Measurements from ENCODE around the gene MTSS2. TPM values are rescaled to one million over a fixed set of nuclear protein-coding genes. Genes with fewer than 3 reads are reported as not detected.

MTSS2 gene
- total RNA-seq, 1 donor = 56.5 TPM

DNA sequence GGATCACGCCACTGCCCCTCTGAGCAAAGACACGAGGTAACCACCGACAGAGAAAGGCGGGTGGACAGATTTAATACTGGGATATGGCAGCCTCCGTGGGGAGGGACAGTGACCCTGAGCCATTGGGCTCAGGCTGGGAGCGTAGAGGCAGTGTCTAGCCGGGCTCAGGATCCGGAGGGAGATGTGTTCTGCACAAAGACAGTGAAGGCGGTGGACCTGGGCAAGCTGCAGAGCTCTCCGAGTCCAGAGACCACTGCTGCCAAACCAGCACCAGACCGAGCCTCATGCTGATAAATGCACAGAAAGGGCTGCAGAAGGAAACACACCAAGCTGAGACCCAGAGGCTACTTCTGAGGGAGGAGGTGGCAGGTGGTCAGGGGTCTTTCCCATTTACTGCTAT, 26.5 kb upstream of the MTSS2 start:
- no peaks in the 10 kb centered on the region for H3K9me3 ChIP-seq (ENCODE audit: low read depth, low read length)
- no peak overlapping the region for H3K4me2 ChIP-seq (ENCODE audit: insufficient read depth, low read length)
- DNase-seq (ENCODE audit: insufficient read length, low spot score, missing footprints) = no peak
- H3K36me3 ChIP-seq (ENCODE audit: insufficient read depth, low read length) = no peaks in the 10 kb centered on the region
- no peak for TF ChIP-seq CTCF (IDR thresholded peaks at IDR 0.05; ENCODE audit: extremely low read depth, low read depth, low read length)
- H3K27me3 ChIP-seq (ENCODE audit: insufficient read depth, low read length) = no peaks in the 10 kb centered on the region
- no peak overlapping the region for H3K27ac ChIP-seq (ENCODE audit: low read depth, low read length)
- H3K4me1 ChIP-seq (ENCODE audit: insufficient read depth, low read length) = peaks cover 37% of the 10 kb centered on the region
- H3K4me3 ChIP-seq (ENCODE audit: insufficient read depth, low read length) = no peak overlapping the region
- peaks cover 13% of the 10 kb centered on the region for H3K79me2 ChIP-seq (ENCODE audit: insufficient read depth, low read length)
- no peaks in the 10 kb centered on the region for H4K20me1 ChIP-seq (ENCODE audit: insufficient read depth, low read length)
- H2AFZ ChIP-seq (ENCODE audit: low read length) = no peak overlapping the region

DNA sequence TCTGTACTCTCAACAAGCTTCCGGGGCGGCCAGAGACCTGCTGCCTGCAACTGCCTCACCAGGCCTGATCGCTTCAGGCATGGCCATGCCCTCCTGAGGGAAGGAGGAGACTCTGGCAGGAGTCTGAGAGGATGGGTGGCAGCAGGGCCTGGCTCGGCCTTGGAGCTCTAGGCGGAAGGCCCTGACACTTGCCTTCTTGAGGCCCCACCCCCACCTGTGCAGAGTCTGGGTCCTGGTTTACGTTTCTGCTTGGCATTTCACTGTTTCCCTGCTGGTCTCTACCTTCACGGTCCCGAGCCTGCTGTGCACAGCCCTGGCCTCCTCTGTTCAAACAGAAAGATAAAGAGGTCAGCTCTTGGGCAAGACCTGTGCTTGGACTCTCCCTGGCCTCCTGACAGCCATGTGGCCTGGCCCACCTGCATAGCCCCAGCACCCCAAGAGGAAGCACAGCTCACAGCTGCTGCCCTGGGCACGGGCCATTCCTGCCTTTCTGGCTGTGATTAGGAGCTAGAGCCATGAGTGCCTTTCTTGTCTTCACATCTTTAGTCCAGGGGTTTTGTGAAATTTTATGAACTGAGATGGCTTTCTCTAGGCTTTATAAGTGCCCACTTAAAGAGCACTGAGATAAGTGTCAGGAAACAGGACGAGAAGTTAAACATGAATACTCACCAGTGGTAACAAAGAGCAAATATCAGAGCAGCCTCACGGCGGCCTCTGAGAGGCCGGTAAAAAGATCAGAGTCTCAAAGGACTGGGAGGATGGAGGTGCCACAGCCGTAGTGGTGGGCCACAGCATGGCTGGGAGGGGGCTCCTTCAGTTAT, 25.6 kb upstream of the MTSS2 start:
- Histone ChIP-seq H3K4me1 (ENCODE audit: insufficient read depth, low read length) (peaks cover 46% of the 10 kb centered on the region), H3K4me3 (ENCODE audit: insufficient read depth, low read length) (no peak overlapping the region), H3K27ac (ENCODE audit: low read depth, low read length) (no peak overlapping the region), H3K27me3 (ENCODE audit: insufficient read depth, low read length) (no peaks in the 10 kb centered on the region), H3K9me3 (ENCODE audit: low read depth, low read length) (no peaks in the 10 kb centered on the region), H2AFZ (ENCODE audit: low read length) (no peak overlapping the region), H3K4me2 (ENCODE audit: insufficient read depth, low read length) (no peak overlapping the region), H4K20me1 (ENCODE audit: insufficient read depth, low read length) (no peaks in the 10 kb centered on the region), H3K79me2 (ENCODE audit: insufficient read depth, low read length) (peaks cover 8% of the 10 kb centered on the region), H3K36me3 (ENCODE audit: insufficient read depth, low read length) (no peaks in the 10 kb centered on the region)
- no peak for TF ChIP-seq CTCF (IDR thresholded peaks at IDR 0.05; ENCODE audit: extremely low read depth, low read depth, low read length)
- DNase-seq (ENCODE audit: insufficient read length, low spot score, missing footprints) = no peak

GRCh38 chr16:70710422-70711210, 24.8 kb upstream of the MTSS2 start:
- no peak for DNase-seq (ENCODE audit: insufficient read length, low spot score, missing footprints)
- Histone ChIP-seq H3K27ac (ENCODE audit: low read depth, low read length) (no peak overlapping the region), H3K79me2 (ENCODE audit: insufficient read depth, low read length) (peaks cover 12% of the 10 kb centered on the region), H3K27me3 (ENCODE audit: insufficient read depth, low read length) (no peaks in the 10 kb centered on the region), H3K9me3 (ENCODE audit: low read depth, low read length) (no peaks in the 10 kb centered on the region), H4K20me1 (ENCODE audit: insufficient read depth, low read length) (no peaks in the 10 kb centered on the region), H2AFZ (ENCODE audit: low read length) (no peak overlapping the region), H3K36me3 (ENCODE audit: insufficient read depth, low read length) (no peaks in the 10 kb centered on the region), H3K4me2 (ENCODE audit: insufficient read depth, low read length) (no peak overlapping the region), H3K4me3 (ENCODE audit: insufficient read depth, low read length) (no peak overlapping the region), H3K4me1 (ENCODE audit: insufficient read depth, low read length) (peaks cover 46% of the 10 kb centered on the region)
- no peak for TF ChIP-seq CTCF (IDR thresholded peaks at IDR 0.05; ENCODE audit: extremely low read depth, low read depth, low read length)

- H3K4me1 ChIP-seq (ENCODE audit: insufficient read depth, low read length) = peaks cover 47% of the 10 kb centered on the region
- peaks cover 12% of the 10 kb centered on the region for H3K79me2 ChIP-seq (ENCODE audit: insufficient read depth, low read length)
- TF ChIP-seq CTCF (IDR thresholded peaks at IDR 0.05; ENCODE audit: extremely low read depth, low read depth, low read length) = no peak
These were observed 24.1 kb upstream of the MTSS2 start for GRCh38 chr16:70709942-70710341.

More at GRCh38 chr16:70709942-70710341, 24.1 kb upstream of the MTSS2 start:
- H3K9me3 ChIP-seq (ENCODE audit: low read depth, low read length) = no peaks in the 10 kb centered on the region
- H2AFZ ChIP-seq (ENCODE audit: low read length) = no peak overlapping the region
- H3K27ac ChIP-seq (ENCODE audit: low read depth, low read length) = no peak overlapping the region
- no peak for DNase-seq (ENCODE audit: insufficient read length, low spot score, missing footprints)
- H3K27me3 ChIP-seq (ENCODE audit: insufficient read depth, low read length) = no peaks in the 10 kb centered on the region
- H3K4me3 ChIP-seq (ENCODE audit: insufficient read depth, low read length) = no peak overlapping the region
- no peaks in the 10 kb centered on the region for H3K36me3 ChIP-seq (ENCODE audit: insufficient read depth, low read length)
- no peak overlapping the region for H3K4me2 ChIP-seq (ENCODE audit: insufficient read depth, low read length)
- H4K20me1 ChIP-seq (ENCODE audit: insufficient read depth, low read length) = no peaks in the 10 kb centered on the region

Data from osteoblast (primary cell).